OCI-LY7 (cell line): ENCODE results near the gene FAM117A.

Source experiments
- EZH2phosphoT487 ChIP-seq: fragments of 200-600 bp; sonication (generic); IDR thresholded peaks from 2 replicates; pipeline ENCODE4 v1.6.1; 2018; ENCODE audit warnings: low read depth, borderline replicate concordance, mild to moderate bottlenecking, mixed run types, antibody characterized with exemption, low read length, moderate library complexity, mixed read lengths
- TF ChIP-seq, protein P1 (sequence below): fragments of 200-600 bp; sonication (generic); conservative IDR thresholded peaks from 2 replicates; pipeline ENCODE4 v1.5.1; 2014; ENCODE audit warnings: mild to moderate bottlenecking, antibody characterized with exemption, low read length, moderate library complexity, mixed read lengths

DNA sequence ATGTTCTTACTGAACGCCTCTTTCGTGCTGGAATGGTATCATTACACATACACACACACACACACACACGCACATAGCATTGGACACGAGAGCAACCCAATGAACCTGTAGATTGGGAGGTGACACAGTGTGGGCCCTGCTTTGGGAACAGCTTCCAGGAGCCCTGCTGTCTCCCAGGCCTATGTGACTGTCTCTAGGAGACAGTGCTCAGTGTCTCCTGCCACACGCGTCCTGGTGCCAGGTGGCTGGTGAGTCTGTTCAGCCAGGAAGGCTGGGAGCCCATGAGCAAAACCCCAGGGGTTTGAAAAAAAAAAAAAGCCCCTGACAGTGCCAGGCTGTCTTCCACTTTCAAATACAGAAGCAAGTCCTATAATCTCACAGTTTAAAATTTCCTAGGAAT, 83.6 kb downstream of the FAM117A start:
- TF ChIP-seq, protein P1, sequence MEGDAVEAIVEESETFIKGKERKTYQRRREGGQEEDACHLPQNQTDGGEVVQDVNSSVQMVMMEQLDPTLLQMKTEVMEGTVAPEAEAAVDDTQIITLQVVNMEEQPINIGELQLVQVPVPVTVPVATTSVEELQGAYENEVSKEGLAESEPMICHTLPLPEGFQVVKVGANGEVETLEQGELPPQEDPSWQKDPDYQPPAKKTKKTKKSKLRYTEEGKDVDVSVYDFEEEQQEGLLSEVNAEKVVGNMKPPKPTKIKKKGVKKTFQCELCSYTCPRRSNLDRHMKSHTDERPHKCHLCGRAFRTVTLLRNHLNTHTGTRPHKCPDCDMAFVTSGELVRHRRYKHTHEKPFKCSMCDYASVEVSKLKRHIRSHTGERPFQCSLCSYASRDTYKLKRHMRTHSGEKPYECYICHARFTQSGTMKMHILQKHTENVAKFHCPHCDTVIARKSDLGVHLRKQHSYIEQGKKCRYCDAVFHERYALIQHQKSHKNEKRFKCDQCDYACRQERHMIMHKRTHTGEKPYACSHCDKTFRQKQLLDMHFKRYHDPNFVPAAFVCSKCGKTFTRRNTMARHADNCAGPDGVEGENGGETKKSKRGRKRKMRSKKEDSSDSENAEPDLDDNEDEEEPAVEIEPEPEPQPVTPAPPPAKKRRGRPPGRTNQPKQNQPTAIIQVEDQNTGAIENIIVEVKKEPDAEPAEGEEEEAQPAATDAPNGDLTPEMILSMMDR: no peak
- TF ChIP-seq EZH2phosphoT487: no peak
